GM19397 (cell line): ENCODE data around the gene PRDM2.
"Not testable (repeated sequence)": the region's sequence is repeated elsewhere in the genome, so short reads cannot be mapped to it uniquely, and the experiment has no call there.

Source experiments
- ATAC-seq: cut with Tn5 transposase; IDR thresholded peaks from one replicate; pipeline ENCODE4 v1.9.1; 2021; ENCODE audit warnings: mild to moderate bottlenecking, moderate library complexity; ENCODE audit not compliant: unreplicated experiment

The PRDM2 gene, protein sequence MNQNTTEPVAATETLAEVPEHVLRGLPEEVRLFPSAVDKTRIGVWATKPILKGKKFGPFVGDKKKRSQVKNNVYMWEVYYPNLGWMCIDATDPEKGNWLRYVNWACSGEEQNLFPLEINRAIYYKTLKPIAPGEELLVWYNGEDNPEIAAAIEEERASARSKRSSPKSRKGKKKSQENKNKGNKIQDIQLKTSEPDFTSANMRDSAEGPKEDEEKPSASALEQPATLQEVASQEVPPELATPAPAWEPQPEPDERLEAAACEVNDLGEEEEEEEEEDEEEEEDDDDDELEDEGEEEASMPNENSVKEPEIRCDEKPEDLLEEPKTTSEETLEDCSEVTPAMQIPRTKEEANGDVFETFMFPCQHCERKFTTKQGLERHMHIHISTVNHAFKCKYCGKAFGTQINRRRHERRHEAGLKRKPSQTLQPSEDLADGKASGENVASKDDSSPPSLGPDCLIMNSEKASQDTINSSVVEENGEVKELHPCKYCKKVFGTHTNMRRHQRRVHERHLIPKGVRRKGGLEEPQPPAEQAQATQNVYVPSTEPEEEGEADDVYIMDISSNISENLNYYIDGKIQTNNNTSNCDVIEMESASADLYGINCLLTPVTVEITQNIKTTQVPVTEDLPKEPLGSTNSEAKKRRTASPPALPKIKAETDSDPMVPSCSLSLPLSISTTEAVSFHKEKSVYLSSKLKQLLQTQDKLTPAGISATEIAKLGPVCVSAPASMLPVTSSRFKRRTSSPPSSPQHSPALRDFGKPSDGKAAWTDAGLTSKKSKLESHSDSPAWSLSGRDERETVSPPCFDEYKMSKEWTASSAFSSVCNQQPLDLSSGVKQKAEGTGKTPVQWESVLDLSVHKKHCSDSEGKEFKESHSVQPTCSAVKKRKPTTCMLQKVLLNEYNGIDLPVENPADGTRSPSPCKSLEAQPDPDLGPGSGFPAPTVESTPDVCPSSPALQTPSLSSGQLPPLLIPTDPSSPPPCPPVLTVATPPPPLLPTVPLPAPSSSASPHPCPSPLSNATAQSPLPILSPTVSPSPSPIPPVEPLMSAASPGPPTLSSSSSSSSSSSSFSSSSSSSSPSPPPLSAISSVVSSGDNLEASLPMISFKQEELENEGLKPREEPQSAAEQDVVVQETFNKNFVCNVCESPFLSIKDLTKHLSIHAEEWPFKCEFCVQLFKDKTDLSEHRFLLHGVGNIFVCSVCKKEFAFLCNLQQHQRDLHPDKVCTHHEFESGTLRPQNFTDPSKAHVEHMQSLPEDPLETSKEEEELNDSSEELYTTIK (N-terminal part only)

DNA sequence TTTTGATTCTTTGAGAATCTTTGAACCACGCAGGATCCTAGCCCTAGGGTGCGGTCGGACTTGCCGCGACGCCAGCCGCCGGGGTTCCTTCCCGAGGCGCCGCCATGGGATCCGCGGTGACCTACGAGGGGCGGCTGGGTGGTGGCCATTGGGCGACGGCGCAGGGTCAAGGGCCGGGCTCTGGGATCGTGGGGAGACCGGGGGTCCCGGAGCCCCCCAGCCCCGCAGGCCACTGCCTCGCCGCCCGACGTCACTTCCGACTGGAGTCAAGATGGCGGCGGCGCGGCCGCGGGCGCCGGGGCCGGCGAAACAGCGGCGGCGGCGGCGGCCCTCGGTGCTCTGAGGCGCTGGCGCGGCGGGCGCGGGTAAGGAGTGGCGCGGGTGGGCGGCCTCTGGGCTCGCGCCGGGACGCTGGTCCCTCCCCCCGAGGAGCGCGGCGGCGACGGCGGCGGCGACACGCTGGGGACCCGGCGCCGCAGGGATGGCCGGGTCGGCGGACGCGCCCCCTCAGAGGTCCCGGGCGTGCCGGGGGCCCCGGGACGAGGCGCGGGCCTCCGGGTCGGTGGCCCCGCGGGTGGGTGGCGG, at the start of gene PRDM2:
PRDM2 (plus strand) TSS at position 253 of the 585 bp plus-strand sequence. CDS start 15,418 bp downstream, outside the sequence.
- ATAC-seq = peak; percentile 41

DNA sequence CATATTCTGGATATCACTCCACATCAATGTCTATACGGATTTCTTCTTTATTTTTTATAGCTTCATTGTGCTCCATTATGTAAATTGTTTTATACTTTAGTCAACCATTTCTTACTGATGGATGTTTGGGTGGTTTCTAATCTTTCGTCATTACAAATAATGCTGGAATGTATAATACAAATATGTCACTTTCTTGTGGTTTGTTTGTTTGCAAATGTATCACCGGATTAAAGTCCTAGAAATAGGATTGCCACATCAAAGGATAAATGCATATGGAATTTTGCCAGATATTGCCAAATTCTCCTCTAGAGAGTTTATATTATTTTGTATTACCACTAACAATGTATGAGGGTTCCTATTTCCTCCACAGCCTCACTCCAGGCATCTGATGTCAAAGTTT, 48.7 kb upstream of the PRDM2 start:
- ATAC-seq = no peak

DNA sequence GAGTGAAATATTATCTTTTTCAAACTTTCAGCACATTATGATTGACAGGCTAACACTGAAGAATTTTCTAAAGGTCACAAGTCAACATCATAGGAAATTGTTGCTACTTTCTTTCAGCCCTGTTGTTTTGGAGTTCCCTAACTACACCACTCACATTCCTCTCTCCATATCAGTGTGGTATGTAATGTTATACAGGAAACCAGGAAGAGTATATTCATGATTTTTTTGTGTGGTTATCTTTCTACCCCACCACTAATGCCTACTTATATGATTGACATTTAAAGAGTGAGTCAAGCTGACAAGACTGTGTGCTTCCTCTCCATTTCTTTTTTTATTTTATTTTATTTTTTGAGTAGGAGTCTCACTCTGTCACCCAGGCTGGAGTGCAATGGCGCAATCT, 47.8 kb upstream of the PRDM2 start:
- no peak for ATAC-seq

DNA sequence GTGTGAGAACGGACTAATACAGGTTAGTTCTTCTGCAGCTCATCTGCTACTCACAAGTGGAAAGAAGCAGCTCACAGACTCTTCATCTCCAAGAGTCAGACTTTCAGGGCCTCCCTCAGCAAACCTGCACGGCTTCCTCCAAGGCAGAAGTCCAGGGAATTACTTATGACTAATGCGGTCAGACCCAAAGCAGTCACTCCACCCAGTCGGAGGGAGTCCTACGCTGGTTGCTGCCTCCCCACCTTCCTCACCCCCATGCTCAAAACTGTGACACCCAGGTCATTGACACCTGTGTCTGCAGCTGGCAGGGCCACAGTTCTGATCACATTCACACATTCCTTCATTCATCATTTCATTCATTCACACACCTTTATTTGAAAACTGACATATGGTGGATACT, 38.4 kb upstream of the PRDM2 start:
- no peak for ATAC-seq

DNA sequence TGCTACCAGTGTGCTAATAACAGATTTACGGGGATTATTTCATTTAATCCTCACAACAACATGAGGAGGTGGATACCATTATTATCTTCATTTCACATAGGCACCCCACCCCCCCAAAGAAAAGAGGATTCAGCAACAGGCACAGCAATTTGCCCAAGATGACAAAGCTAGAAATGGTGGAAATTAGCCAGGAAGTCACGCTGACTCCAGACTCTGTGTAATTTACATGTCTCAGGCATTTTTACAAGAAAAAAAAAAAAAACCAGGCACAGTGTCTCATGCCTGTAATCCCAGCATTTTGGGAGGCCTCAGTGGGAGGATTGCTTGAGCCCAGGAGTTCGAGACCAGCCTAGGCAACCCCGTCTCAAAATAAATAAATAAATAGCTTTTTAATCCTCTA, 37.5 kb upstream of the PRDM2 start:
- no peak for ATAC-seq

DNA sequence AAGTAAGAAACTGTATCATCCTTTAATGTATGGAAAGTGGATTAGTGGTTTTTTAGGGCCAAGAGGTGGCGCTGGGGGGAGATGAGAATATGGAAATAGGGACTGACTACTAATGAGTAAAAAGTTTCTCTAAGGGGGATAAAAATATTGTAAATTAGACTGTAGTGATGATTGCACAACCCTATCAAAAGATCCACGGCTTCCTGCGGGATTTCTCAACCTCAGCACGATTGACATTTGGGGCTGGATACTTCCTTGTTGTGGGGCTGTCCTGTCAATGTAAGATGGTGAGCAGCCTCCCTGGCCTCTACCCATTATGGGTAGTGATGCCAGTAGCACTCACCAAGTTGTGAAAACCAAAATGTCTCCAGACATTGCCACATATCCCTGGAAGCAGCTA, 36.0 kb upstream of the PRDM2 start:
- ATAC-seq = no peak

DNA sequence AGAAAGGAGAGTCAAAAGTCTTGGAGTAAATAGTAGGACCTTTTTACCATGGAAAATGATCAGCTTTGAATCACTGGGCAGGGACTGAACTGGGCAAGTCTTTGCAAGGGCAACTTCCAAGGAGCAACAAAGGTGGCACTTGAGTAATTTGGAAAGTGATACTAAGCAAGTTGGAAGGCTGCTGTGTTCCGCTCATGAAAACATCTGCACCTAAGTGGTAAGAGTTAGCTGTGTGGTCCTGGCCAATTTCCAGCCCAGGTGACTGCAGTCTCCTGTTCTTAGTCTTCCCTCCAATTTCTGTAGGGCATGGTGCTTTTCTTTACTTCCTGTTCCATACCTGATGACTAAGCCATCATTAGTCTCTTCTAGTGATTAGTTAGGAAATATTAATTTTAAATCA, 35.5 kb upstream of the PRDM2 start:
- ATAC-seq = no peak

DNA sequence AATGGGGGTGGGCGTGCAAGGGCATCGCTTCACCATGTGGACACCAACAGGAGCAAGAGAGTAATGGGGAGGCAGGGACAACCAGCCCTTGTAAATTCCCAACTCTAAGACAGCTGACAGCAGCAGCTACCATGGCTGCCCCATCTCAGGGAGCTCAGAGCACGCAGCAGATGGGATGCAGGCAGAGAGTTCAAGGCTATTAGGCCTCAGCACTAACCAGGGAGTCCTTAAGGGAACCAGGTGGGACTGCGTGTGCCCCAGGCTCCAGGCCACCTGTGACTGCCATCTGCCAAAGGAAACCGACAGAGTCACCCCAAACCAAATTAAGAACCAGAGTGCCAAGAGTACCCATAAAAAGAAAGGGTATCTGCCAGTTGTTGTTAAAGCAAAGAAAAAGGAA, 33.7 kb upstream of the PRDM2 start:
- ATAC-seq = no peak

DNA sequence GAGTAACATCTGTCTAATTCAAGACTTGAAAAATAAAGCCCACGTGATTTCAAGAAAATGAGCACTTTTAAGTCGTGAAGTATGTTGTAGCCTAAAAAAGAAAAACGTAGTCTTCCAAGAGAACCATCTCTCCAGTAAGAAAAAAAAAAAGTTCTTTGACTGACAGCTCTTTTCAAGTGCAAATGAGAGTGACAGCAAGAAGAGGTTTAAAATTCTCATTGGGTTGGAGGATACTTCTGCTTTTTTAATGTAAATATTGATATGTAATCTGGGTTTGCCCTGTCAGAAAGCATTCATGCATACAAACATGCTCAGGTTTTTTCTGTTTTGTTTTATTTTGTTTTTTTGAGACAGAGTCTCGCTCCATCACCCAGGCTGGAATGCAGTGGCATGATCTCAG, 32.3 kb upstream of the PRDM2 start:
- ATAC-seq = no peak

DNA sequence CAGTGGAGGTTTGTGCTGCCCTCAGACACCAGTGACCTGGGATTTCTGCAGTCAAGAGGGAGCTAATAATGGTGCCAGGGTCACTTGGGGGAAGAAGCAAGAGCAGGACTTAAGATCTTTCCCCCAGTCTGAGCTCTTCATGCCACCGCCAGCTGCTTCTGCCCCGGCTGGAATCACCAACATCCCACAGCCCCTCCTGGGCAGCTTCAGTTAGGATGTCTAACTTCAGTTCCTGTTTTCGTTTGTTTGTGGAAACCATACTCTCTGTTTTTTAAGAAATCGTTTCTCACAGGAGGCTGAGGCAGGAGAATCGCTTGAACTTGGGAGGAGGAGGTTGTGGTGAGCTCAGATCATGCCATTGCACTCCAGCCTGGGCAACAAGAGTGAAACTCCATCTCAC, 25.6 kb upstream of the PRDM2 start:
- ATAC-seq = no peak

DNA sequence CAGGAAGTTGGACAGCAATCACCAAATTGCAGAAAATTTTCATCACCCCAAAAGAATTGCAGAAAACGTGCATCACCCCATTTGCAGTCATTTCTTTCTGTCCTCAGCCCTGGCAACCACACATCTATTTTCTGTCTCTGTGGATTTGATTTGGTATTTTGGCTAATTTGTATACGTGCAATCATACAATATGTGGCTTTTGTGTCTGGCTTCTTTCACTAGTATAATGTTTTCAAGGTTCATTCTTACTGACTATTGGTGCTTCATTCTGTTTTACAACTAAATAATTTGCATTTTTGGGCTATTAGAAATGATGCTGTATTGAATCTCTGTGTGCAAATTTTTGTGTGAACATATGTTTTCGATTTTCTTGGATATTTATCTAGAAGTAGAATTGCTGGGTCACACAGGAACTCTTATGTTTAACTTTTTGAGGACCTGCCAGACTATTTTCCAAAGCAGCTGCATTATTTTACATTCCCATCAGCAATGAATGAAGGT, 24.8 kb upstream of the PRDM2 start:
- no peak for ATAC-seq

DNA sequence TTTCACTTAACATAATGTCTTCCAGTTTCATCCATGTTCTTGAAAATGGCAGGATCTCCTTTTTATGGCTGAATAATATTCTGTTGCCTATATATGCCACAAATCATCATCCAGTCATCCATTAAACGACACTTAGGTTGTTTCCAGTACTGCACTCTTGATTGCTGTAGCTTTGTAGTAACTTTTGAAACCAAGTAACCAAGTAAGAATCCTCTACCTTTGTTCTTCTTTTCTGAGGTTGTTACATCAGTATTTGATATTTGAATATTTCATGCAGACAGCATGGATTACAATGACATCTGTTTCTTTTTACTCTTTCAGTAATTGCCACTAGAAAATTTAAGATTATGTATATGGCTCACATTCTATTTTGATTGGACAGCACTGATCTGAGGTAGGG, 22.1 kb upstream of the PRDM2 start:
- no peak for ATAC-seq

DNA sequence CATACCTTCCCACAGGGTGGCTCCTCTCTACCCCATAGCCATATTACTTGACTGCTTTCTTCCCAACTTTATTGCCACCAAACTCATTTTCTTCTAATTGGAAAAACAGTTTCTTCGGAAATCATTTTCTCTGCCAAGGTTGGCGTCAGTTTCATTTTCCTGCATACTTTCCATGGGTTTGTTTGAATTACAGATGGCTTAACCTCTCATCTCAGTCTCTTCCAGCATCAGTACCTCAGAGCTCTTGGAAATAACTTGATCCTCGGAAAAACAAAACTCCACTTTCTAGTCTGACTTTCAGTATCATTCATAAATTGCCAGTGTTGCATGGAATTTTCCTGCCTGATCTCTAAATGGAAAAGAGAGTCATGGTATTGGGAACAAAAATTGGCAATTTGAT, 20.3 kb upstream of the PRDM2 start:
- no peak for ATAC-seq

DNA sequence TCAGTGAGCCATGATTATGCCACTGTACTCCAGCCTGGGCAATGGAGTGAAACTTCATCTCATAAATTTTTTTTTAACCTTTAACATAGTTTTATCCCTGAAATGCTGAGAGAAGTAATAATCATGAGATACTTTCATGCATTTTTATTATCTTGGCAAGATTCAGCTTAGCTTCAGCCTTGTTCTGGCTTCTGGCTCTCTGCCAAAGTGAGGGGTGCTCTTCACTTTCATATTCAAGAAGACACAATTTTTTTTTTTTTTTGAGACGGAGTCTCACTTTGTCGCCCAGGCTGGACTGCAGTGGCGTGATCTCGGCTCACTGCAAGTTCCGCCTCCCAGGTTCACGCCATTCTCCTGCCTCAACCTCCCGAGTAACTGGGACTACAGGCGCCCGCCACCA, 19.4 kb upstream of the PRDM2 start:
- not testable (repeated sequence) for ATAC-seq

DNA sequence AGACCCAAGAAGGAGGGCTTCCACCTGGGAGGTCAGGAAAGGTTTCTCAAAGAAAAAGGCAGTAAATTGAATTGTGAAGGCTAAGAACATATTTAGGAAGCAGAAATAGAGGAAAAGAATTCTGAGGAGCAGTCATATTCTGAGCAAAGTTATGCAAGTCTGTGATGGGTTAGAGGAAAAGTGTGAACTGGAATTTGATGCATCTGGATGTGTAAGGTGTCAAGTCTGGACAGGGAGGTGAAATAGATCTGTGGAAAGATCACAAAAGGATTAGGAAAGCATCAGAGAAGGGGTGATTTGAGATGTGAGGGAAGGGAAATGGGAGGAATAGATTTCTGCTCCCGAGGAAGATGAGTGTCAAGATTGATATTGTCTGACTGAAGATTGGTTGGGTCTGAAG, 18.1 kb upstream of the PRDM2 start:
- ATAC-seq = no peak

DNA sequence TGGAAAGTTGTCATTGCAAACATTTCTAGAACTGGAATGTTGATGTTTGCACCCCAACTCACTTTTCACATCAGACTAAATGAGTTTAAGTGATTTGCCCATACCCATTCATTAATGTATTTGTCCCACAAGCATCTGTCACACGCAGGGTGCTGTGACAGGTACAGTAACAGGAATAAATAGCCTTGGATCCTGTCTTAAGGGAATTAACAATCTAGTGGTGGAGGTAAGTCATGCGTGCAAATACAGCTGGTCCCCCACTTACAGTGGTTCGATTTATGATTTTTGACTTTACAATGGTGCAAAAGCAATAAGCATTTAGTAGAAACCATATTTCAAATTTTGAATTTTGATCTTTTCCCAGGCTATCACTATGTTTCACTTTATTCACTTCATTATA, 17.5 kb upstream of the PRDM2 start:
- ATAC-seq = no peak

DNA sequence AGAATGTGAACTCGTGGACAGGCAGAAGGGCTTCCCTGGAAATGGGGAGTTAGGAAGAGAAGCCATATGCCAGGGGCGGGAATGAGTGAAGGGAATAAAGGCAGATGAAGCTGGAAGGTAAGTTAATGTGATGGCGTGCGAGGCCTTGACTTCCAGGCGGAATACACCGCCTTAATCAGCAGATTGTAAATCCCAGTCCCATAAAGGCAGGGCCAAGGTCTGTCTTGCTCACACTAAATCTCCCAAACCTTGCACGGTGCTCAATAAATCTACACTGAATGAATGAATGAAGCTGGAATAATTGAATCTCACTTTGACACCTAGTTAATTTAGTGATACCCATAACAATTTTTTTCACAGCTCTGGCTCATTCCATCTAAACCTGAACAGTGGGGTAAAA, 16.8 kb upstream of the PRDM2 start:
- no peak for ATAC-seq

DNA sequence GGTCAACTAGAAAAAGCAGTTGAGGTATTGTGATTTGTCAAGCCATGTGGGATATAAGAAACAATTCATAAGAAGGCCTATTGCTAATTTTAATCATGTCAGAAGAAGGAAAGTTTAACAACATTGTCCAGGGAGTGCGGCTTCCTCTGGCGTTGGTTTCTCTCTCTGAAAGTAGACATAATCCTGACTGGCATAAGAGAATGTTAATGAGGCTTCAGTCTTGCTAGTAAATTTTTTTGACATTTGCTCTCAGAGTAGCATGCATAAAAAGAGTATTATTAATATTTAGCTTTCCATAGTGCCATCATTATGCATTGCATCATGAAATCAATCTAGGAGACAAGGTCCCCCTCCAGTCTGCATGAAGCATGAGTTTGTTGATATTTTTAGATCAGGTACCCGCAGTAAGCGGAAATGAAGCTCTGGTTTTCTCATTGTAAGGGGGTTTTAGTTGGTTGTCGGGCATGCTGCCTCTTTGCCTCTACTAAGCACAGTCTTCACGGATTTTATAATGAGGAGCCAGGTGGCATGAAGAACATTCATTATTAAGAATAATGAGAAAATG, 12.8 kb upstream of the PRDM2 start:
- no peak for ATAC-seq

DNA sequence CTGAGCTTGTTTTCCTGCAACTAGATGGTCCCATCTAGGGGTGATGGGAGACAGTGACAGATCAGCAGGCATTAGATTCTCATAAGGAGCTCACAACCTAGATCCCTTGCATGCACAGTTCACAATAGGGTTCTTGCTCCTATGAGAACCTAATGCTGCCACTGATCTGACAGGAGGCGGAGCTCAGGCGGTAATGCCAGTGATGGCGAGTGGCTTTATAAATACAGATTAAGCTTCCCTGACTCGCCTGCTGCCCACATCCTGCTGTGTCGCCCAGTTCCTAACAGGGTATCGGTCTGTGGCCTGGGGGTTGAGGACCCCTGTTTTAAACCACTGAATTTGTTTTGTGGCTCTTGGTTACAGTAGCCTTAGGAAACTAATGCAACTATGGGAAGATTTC, 6.9 kb upstream of the PRDM2 start:
- not testable (repeated sequence) for ATAC-seq

DNA sequence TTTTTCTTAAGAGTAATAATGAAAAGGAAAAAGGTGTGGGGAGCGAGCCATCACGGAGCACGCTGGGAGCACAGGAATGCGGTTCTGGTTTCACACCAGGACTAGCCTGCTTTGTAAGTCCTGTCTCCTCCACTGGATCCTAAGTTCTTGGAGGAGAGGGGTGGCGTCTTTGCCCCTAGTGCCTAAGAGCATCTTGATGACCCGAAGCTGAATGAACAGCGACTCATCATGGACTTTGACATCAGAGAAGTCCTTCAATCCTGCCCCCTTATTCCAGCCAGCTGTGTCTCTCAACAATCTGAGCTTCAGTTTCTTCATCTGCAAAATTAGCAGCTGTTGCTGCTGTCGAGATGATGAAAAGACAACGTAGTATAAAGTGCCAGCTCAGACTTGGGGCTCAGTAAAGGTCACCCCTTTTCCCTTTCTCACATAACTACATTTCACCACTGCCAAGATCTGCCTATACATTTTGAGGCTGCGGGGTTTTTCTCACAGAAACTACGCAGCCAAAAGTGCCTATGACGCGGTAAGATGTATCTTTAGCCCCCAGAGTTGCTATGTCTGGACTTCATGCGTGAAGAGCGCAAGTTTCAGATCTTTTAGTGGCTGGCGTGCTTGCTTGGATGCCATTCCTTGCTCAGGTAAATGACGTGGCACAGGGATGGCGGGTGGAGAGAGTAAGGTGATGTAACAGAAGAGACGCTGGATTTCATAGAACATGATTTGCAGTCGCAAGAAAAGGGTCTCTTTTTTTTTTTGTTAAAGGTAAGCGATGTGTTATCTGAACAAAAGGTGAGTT, 4.9 kb upstream of the PRDM2 start:
- no peak for ATAC-seq
